D721Med (cell line): ENCODE data around the gene MED14.

Source experiments
- DNase-seq: peaks from one replicate; pipeline ENCODE4 v3.0.0; 2011; ENCODE audit warnings: low spot score; ENCODE audit not compliant: insufficient read length
- FAIRE-seq: peaks from 2 replicates; lab custom pipeline; 2011; peaks lifted over from hg19 to GRCh38; lab: Jason Lieb, UNC
- TF ChIP-seq, protein P1 (sequence below): IDR thresholded peaks from 2 replicates; pipeline ENCODE4 v1.5.1; 2012; ENCODE audit warnings: mild to moderate bottlenecking, control low read depth; ENCODE audit not compliant: insufficient read depth; ENCODE audit errors: missing control alignments

MED14 gene

DNA sequence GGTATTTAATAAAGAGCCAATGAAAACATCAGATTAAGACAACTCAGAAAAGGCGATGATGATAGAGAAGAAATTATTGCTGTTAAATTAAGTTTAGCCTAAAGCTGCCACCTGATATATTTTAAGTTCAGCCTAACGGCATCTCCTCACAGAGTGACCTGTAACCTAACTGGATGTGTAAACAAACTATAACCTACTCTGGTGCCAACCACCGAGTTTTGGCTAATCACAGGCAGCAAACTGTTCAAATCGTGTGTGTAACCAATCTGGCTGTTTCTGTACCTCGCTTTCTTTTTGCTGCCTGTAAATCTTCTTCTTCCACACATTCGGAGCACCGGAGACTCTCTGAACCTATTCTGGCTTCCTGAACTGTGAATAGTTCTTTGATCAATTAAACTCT, 37.8 kb upstream of the MED14 start:
- TF ChIP-seq, protein P1, sequence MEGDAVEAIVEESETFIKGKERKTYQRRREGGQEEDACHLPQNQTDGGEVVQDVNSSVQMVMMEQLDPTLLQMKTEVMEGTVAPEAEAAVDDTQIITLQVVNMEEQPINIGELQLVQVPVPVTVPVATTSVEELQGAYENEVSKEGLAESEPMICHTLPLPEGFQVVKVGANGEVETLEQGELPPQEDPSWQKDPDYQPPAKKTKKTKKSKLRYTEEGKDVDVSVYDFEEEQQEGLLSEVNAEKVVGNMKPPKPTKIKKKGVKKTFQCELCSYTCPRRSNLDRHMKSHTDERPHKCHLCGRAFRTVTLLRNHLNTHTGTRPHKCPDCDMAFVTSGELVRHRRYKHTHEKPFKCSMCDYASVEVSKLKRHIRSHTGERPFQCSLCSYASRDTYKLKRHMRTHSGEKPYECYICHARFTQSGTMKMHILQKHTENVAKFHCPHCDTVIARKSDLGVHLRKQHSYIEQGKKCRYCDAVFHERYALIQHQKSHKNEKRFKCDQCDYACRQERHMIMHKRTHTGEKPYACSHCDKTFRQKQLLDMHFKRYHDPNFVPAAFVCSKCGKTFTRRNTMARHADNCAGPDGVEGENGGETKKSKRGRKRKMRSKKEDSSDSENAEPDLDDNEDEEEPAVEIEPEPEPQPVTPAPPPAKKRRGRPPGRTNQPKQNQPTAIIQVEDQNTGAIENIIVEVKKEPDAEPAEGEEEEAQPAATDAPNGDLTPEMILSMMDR, result no peak
- no peak for DNase-seq
- FAIRE-seq, result no peak

DNA sequence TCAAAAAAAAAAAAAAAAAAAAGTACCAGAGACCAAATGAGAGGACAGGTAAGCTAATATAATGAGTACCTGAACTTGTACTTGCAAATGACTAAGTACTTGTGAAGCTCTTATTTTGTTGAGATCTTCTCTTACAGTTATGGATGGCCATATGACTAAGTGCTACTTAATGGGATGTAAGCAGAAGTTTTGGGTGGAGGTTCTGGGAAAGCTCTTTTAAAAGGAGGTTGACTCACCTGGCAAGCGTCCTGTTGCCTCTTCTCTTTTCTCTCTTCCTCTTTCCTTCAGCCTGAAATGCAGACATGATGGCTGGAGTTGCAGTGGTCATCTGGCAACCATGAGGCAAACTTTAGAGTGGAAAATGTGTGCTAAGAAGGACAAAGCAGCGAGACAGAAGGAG, 36.9 kb upstream of the MED14 start:
- FAIRE-seq (no peak), DNase-seq (no peak)
- TF ChIP-seq, protein P1, result no peak

DNA sequence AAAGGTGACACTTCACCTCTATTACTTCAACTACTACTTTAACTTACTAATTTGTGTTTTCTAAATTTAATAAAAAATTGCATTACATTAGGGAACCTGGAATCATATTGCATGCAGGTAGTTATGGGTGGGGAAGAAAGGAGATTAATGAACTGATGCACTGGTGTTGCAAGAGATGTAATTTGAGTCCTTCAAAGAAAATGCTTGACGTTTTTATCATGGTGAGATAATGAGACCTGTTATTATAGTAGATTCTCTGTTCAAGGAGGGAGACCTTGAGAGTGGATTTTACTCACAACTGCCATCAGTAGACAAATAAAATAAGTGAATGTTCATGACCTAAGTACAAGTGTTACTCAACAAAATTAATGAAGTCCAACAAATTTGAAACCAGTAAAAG, 26.4 kb upstream of the MED14 start:
- FAIRE-seq, result no peak
- TF ChIP-seq, protein P1, result no peak

DNA sequence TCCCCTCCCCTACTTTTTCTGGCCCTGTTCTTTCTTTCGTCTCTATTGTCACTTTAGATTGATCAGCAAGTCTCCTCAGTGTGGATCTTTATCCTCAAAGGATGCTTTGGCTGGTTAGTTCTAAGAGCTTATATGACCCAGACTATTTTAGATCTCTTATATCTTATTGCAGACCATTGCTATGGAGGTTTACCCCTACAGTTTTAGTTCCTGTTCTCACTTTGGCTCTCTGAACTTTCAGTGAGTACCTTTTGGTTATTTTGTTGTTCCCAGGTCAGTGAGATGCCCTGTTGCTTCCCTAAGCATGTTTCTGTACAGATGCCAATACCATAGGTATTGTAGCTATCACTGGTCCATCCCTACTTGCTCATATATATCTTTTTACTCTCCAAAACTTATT, 24.0 kb upstream of the MED14 start:
- TF ChIP-seq, protein P1, result no peak

More for the DNA sequence above, 26.4 kb upstream of the MED14 start:
- no peak for DNase-seq

DNA sequence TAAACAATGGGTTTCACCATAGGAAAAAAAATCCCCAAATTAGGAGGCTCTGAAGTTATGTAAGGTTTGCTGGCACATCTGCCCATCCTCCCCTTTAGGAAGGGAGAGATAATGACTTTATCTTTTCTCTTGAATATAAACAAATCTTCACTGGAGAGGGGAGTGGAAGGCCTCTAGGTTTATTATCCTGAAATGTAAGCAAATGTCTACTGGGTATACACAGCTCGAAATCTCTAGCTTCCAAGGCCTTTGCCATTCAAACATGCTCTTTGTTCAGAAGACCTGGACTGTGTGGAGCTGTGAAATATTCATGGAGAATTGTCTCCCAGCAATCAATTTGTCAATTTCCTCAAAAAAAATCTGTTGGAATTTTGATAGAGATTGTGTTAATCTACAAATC, 21.7 kb upstream of the MED14 start:
- FAIRE-seq, result no peak

More for the DNA sequence above, 24.0 kb upstream of the MED14 start:
- no peak for DNase-seq
- no peak for FAIRE-seq

DNA sequence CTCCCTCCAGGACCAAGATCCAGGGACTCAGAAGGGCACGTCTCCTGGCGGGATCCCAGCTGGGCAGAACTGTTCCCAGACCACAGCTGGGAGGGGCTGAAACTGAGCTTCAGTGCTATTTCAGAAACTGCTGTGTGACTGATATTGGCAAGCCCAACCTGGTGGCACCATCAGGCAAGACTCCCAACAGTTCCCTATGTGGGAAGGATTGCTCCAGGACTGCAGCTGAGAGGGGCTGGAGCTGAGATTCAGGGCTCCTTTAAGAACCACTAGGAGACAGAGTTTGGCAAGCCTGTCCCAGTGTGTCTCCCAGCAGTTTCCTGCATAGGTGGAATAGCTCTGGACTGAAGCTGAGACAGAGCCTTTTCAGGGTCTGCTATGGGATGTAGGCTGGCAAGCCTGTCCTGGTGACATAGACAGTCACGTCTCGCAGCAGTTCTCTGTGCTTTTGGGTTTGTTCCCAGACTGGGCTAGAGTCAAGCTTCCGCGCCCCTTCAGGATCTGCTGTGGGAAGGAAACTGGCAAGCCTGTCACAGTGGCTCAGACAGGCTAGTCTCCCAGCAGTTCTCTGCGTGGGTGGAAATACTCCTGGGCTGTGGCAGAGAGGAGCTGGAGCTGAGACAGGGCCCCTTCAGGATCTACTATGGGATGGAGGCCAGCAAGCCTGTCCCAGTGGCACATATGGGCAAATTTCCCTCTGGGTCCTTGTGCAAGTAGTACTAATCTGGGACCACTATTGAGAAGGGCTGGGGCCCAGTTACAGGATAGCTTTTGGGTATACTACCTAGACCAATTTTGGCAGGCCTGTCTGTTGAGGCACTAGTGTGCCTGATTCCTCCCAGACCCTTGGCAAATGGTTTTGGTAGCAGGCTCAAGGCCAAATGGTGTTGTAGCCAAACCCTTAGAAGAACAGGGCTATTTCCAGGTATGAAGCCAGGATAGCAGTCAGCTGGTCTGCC, 20.2 kb upstream of the MED14 start:
- FAIRE-seq, result no peak
- no peak for DNase-seq
- TF ChIP-seq, protein P1, result no peak

More for the DNA sequence above, 21.7 kb upstream of the MED14 start:
- DNase-seq, result no peak
- TF ChIP-seq, protein P1, result no peak

DNA sequence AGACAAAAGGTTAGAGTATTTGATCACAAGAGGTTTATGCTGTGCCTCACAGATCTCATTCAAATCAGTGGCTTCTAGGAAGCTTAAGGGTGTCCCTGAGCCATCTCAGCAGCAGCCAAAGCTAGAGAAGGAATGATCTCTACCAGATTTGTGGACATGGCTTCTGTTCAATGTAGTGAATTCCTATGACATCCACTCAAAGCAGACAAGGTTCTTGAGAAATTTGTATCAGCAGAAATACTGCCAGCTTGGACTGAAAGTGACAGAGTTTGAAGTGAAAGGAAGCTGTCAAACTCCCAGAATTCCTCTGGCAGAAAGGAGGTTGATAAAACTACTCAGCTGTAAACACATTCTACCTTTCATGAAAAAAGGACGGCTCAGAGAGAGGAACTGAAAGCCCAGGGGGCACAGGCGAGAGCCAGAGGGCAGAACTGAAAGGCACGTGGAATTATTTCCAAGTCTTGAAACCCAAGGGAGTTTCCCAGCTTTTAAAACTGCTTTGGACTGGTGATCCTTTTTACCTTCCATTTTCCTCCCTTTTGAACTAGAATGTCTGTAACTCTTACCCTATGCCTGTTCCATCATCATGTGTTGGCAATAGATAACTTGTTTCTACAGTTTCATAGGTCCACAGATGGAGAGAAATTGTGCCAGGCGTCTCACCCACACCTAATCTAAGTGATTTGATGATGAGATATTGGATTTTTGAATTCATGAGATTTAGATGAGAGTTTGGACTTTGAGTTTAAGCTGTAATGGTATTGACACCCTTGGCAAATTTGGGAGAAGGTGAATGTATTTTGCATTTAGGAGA, 14.5 kb upstream of the MED14 start:
- no peak for DNase-seq
- TF ChIP-seq, protein P1, result no peak
- FAIRE-seq, result no peak
